GM13977 (cell line): ENCODE measurements around the gene CASKIN2.
"Not testable (repeated sequence)": the region's sequence is repeated elsewhere in the genome, so short reads cannot be mapped to it uniquely, and the experiment has no call there.

Experiments used
- DNase-seq: peaks from one replicate; pipeline ENCODE4 v3.0.0; 2012; ENCODE audit warnings: low spot score
- CTCF ChIP-seq: IDR thresholded peaks from 2 replicates; pipeline ENCODE4 v1.5.1; 2012; ENCODE audit warnings: mild to moderate bottlenecking, control low read depth; ENCODE audit not compliant: insufficient read depth; ENCODE audit errors: extremely low read depth, missing control alignments
- in situ Hi-C: fragments of 300-500 bp; cut with MboI; formaldehyde crosslinking; loops from one replicate; pipeline ENCODE4 v1.12.0; 2022; ENCODE audit warnings: low sequenced_read_pairs, low pct_unique_long_range_greater_than_20kb, mixed read lengths, inconsistent platforms; ENCODE audit not compliant: unreplicated experiment

The CASKIN2 gene

GRCh38 chr17:75482098-75482942, 33.0 kb downstream of the CASKIN2 start:
- in situ Hi-C loops = no loop called here
- no peak for TF ChIP-seq CTCF
- no peak for DNase-seq

- in situ Hi-C loops = no loop called here
- TF ChIP-seq CTCF = no peak
- DNase-seq = no peak
These were observed 33.9 kb downstream of the CASKIN2 start for GRCh38 chr17:75481194-75482068.

DNA sequence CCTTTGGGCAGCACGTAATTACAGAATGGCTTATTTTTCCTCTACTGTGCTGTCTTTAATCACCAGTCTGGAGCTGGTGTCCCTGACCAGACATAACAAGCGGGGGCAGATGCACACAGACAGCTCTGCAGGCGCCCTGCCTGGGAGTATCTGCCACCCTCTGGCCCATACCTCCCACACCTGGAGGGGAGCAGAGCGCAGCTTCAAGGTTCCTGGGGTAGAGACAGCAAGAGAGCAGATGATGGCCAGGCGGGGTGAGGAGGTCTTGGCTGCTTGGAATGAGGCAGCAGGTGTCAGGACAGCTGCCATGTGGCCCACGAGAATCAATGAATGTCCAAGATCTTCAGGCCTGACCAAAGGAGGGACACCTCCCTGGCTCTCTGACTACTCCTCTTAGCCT, 35.1 kb downstream of the CASKIN2 start:
- no peak for TF ChIP-seq CTCF
- in situ Hi-C loops = no loop called here
- no peak for DNase-seq

GRCh38 chr17:75478508-75478907, 36.8 kb downstream of the CASKIN2 start:
- no peak for DNase-seq
- no peak for TF ChIP-seq CTCF
- in situ Hi-C loops = no loop called here

DNA sequence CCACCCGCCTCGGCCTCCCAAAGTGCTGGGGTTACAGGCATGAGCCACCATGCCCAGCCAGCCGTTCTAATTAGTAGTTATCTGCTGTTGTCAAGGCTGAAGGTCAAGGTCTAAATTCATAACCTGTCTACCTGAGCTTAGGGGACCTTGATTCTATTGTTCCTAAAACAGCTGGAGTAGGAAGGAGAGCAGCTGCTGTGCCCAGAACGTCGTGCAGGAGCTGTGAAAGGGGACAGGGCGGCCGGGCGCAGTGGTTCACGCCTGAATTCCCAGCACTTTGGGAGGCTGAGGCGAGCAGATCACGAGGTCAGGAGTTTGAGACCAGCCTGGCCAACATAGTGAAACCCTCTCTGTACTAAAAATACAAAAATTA, 37.9 kb downstream of the CASKIN2 start:
- DNase-seq, in situ Hi-C loops: not testable (repeated sequence)

DNA sequence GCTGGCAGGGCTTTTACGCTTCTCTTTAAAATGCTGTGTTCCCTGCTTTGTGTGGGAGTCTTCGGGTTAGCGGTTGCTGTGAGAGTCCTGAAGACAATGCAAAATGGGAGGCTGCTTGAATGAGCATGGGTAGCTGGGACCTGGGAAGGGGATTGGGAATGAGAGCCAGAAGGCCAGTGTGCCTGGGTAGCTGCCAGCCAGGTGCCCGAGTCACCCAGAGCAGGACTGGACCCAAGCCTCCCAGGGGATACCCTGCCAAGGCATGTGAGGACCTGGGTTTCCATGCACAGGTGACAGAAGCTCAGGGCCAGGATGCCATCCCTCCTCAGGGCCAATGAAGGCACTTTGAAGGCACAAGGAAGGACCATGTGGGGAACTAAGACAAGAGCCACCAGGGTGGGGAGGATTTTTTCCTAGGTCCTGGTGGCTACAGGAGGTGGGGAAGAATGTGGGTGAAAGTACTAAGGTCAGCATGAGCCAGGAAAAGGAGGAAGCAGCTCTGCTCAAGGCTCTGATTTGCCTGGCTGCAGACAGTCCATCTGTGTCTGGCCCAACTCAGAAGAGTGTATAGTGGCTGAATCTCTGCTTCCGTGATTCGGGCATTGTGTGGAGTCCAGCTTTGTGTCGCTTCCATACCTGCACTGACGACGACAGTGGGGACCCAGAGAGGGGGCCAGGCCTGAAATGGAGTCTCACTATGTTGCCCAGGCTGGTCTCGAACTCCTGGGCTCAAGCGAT, 38.4 kb downstream of the CASKIN2 start:
- no peak for TF ChIP-seq CTCF
- DNase-seq = no peak
- in situ Hi-C loops = no loop called here
